ENCODE results near the gene SERPINA4. TPM values are rescaled to one million over a fixed set of nuclear protein-coding genes. Genes with fewer than 3 reads are reported as not detected.

Gene SERPINA4, protein sequence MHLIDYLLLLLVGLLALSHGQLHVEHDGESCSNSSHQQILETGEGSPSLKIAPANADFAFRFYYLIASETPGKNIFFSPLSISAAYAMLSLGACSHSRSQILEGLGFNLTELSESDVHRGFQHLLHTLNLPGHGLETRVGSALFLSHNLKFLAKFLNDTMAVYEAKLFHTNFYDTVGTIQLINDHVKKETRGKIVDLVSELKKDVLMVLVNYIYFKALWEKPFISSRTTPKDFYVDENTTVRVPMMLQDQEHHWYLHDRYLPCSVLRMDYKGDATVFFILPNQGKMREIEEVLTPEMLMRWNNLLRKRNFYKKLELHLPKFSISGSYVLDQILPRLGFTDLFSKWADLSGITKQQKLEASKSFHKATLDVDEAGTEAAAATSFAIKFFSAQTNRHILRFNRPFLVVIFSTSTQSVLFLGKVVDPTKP
- total RNA-seq: not detected
- long read RNA-seq, donor 1: 0 reads
- long read RNA-seq, donor 2: 0 reads

DNA sequence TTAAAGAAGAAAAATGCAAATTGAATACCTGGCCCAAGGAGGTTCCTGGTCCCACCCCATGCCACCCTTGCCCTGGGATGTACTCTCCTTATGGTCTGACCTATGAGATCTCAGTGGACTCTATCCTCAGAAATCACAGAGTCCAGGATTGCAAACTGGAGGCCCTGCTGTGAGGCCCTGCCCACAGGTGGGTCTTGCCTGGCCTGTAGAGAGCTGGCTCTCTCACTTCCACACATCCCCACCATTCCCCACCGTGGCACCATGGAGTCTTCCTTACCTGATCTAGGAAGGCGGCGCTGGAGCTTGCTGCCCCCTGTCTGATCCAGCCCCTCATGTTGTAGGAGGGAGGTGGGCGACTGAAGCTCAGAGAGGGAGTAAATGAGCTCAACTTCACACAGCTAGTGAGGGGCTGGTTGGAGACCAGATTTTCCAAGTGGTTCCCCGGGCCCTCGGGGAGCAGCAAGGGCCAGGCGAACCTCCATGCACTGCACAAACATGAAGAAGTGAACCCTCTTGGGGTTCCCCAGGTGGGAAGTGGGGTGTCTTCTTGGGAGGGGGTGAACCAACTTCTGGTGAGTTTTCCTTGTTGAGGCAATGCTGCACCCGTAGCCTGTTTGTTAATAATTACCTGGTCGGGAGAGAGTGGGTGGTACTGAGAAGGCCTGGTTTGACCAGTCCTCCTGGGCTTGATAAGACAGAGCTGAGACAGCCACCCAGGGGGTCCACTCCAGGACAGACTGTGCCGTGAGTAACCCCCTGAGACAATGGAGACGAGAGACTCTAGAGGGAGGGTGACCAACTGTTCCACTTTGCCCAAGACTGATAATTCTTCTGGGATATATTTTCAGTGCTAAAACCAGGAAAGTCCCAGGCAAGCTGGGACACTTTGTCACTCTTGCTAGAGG is at the start of gene SERPINA4:
SERPINA4 (plus strand) TSS at position 692 of the 905 bp plus-strand sequence. CDS start 2,041 bp downstream, outside the sequence.
- Histone ChIP-seq H3K4me3 (no peak within 1 kb of the TSS), H3K36me3 (ENCODE audit: low read depth) (no peaks in the 10 kb centered on the region), H3K4me1 (ENCODE audit: low read depth) (no peaks in the 10 kb centered on the region), H3K9me3 (no peaks in the 10 kb centered on the region)
- TF ChIP-seq CTCF (IDR thresholded peaks at IDR 0.05): no peak
- DNase-seq (no peak), ATAC-seq (no peak)
- intact Hi-C loops (cut with DNase I, micrococcal nuclease): no loop called here

DNA sequence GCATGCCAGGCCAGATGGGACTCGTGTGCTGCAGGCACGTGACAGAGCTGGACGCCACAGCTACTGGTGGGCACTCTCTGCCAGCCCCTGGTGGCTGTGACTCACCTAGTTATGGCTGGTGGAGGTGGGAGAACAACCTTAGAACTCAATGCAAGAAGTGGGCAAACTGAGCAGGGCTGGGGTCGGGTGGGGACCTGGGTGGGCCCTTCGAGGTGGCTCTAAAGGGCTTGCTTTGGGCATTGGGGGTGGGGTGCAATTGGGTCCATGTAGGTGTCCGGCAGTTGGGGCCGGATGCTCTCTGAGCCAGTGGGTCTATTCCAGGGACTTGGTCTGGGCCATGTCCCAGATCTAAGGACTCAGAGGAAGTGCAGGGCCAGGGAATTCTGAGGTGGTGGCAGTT is 46.9 kb upstream of the SERPINA4 start:
- ATAC-seq: no peak
- DNase-seq: no peak

DNA sequence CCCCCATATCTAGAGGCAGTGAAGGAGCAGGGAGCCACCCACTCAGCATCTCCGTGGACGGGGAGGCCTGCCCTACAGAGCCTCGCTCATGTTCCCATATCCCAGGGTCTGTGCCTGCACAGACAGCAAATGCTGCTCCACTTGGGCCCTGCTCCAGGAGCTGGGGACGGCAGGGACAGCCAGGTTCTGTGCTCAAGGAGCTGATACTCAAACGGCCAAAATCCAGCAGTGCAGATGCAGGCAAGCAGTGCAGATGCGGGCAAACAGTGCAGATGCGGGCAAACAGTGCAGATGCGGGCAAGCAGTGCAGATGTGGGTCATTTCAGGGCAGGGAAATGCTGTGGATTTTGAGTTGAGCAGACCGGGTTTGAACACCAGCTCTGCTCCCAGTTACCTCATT is 45.8 kb upstream of the SERPINA4 start:
- Histone ChIP-seq H3K4me3 (no peak overlapping the region), H3K4me1 (ENCODE audit: low read depth) (no peaks in the 10 kb centered on the region), H3K36me3 (ENCODE audit: low read depth) (no peaks in the 10 kb centered on the region), H3K9me3 (no peaks in the 10 kb centered on the region)
- no peak for ATAC-seq
- no peak for DNase-seq
- TF ChIP-seq CTCF (IDR thresholded peaks at IDR 0.05): no peak
- intact Hi-C loops (cut with DNase I, micrococcal nuclease): no loop called here

More for the DNA sequence above, 46.9 kb upstream of the SERPINA4 start:
- H3K36me3 ChIP-seq (ENCODE audit: low read depth): no peaks in the 10 kb centered on the region
- intact Hi-C loops (cut with DNase I, micrococcal nuclease): no loop called here
- no peaks in the 10 kb centered on the region for H3K9me3 ChIP-seq
- no peak overlapping the region for H3K4me3 ChIP-seq
- no peak for TF ChIP-seq CTCF (IDR thresholded peaks at IDR 0.05)
- no peaks in the 10 kb centered on the region for H3K4me1 ChIP-seq (ENCODE audit: low read depth)

DNA sequence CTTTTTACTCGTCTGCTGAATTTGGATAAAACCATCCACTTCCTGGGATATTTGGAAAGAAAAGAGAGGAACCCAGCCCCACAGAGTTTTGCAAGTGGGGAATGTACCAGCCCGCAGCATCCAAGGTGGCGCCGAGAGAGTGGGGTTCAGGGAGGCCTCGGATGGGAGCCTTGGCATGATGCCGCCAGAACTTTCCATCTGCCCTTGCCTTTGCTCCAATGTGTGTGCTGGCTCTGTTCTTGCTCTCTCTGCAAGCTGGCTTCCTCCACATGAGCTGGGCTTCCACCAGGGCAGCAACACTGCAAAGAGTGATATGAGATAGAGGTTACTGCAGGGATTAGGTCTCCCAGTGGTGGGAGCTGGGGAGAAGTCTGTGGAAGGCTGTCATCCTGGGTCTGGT is 45.4 kb upstream of the SERPINA4 start:
- Histone ChIP-seq H3K4me1 (ENCODE audit: low read depth) (no peaks in the 10 kb centered on the region), H3K36me3 (ENCODE audit: low read depth) (no peaks in the 10 kb centered on the region), H3K9me3 (no peaks in the 10 kb centered on the region), H3K4me3 (no peak overlapping the region)
- no peak for ATAC-seq
- intact Hi-C loops (cut with DNase I, micrococcal nuclease): no loop called here
- no peak for DNase-seq
- no peak for TF ChIP-seq CTCF (IDR thresholded peaks at IDR 0.05)

DNA sequence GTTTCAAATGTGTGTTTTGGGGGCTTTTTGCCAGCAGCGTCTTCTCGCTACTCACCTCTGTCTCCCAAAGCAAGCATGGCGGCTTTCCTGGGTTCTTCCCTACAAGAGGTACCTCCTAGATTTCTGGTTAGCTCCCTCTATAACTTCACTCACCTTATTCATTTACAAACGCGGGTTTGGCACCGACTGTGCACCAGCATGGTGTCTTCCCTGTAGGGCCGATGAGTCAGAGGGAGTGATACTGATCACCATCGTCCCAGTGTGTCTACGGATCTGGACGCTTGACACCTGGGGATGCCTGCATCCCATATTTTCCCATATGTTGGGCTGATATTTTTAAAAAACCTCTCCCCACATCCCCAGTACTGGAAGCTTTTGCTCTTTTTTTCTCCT is 44.0 kb upstream of the SERPINA4 start:
- no peaks in the 10 kb centered on the region for H3K36me3 ChIP-seq (ENCODE audit: low read depth)
- DNase-seq (no peak), ATAC-seq (no peak)
- no peak overlapping the region for H3K4me3 ChIP-seq
- TF ChIP-seq CTCF (IDR thresholded peaks at IDR 0.05): no peak
- no peaks in the 10 kb centered on the region for H3K9me3 ChIP-seq
- intact Hi-C loops (cut with DNase I, micrococcal nuclease): no loop called here
- no peaks in the 10 kb centered on the region for H3K4me1 ChIP-seq (ENCODE audit: low read depth)

Data from mucosa of descending colon (tissue), 3 donors.